Left colon (tissue), 2 donors: ENCODE data around the gene SLC12A8. TPM values are rescaled to one million over a fixed set of nuclear protein-coding genes. Genes with fewer than 3 reads are reported as not detected.

ENCODE experiments used
- ATAC-seq: fragments of 200-7000 bp; cut with Tn5 transposase; one replicate; pipeline ENCODE4 v1.9.1; 2020; ENCODE audit warnings: mild to moderate bottlenecking, moderate library complexity
- DNase-seq, 2 donors: peaks; one replicate each; pipeline ENCODE4 v3.0.0-alpha.2; 2020
- intact Hi-C, 2 donors: fragments of 100-400 bp; cut with DNase I in 1 of 2; cut with micrococcal nuclease in 1 of 2; formaldehyde crosslinking; loops; one replicate each; pipeline versions ENCODE4 v1.11.2 to v1.14.0; 2022; cut with DNase I, micrococcal nuclease
- total RNA-seq, 2 donors: library from RNA; stranded (reverse); fragmentation: NEBNext Ultra II Directional; extraction: Animal tissue kit (Norgen Biotek cat#: 25700); gene quantifications; one replicate each; pipeline ENCODE4 v1.2.1, GENCODE V29; 2021
- donor health status: DM: no; HTN: no; CAD: no.
- donor health status: DM: yes; HTN: yes; CAD: no.

SLC12A8 gene
- total RNA-seq, 2 donors from 2014 or later, result 18.4 to 23.7 TPM

- DNase-seq (no peak), ATAC-seq (no peak)
- intact Hi-C loops, result no loop called here
Measured at GRCh38 chr3:125072749-125073389, 139.7 kb downstream of the SLC12A8 start.

GRCh38 chr3:125072301-125072700 is 140.2 kb downstream of the SLC12A8 start:
- intact Hi-C loops, result no loop called here
- DNase-seq, result no peak
- ATAC-seq, result no peak

GRCh38 chr3:125069968-125070745 is 142.4 kb downstream of the SLC12A8 start:
- ATAC-seq (no peak), DNase-seq (no peak)
- intact Hi-C loops, result no loop called here

GRCh38 chr3:125069452-125069851 is 143.1 kb downstream of the SLC12A8 start:
- intact Hi-C loops, result no loop called here
- DNase-seq, result no peak
- ATAC-seq, result no peak

GRCh38 chr3:125068265-125068664 is 144.3 kb downstream of the SLC12A8 start:
- ATAC-seq (no peak), DNase-seq (no peak)
- intact Hi-C loops, result no loop called here

- ATAC-seq (no peak), DNase-seq (no peak)
- intact Hi-C loops, result no loop called here
Measured at GRCh38 chr3:125067225-125067624, 145.3 kb downstream of the SLC12A8 start.

- intact Hi-C loops, result no loop called here
- no peak for ATAC-seq
- DNase-seq, result no peak
Measured at GRCh38 chr3:125062904-125063618, 149.5 kb downstream of the SLC12A8 start.

- ATAC-seq, result no peak
- no peak for DNase-seq
- intact Hi-C loops, result no loop called here
Measured at GRCh38 chr3:125061646-125062045, 150.9 kb downstream of the SLC12A8 start.

GRCh38 chr3:125061170-125061569 is 151.4 kb downstream of the SLC12A8 start:
- intact Hi-C loops, result no loop called here
- peak; percentile 29 for ATAC-seq
- peak in 1 of 2 donors; percentile 47 for DNase-seq

- no peak for ATAC-seq
- no peak for DNase-seq
- intact Hi-C loops, result no loop called here
Measured at GRCh38 chr3:125059488-125060245, 152.9 kb downstream of the SLC12A8 start.

- intact Hi-C loops, result no loop called here
- DNase-seq (no peak), ATAC-seq (no peak)
Measured at GRCh38 chr3:125058959-125059358, 153.6 kb downstream of the SLC12A8 start.

GRCh38 chr3:125058529-125058928 is 154.0 kb downstream of the SLC12A8 start:
- no peak for DNase-seq
- intact Hi-C loops, result no loop called here
- ATAC-seq, result no peak

- no peak for ATAC-seq
- no peak for DNase-seq
- intact Hi-C loops, result no loop called here
Measured at GRCh38 chr3:125057186-125057850, 155.2 kb downstream of the SLC12A8 start.

GRCh38 chr3:125055913-125056745 is 156.4 kb downstream of the SLC12A8 start, which contains the start of gene HEG1:
HEG1 (minus strand) TSS chr3:125055997; CDS start chr3:125055890, 107 bp downstream.
- intact Hi-C loops, result no loop called here
- peak; percentile 90 for ATAC-seq
- peak; percentile 81 to 84 for DNase-seq

- ATAC-seq, result peak; percentile 9
- peak in 1 of 2 donors; percentile 53 for DNase-seq
- intact Hi-C loops, result no loop called here
Measured at GRCh38 chr3:125055331-125055912, 157.1 kb downstream of the SLC12A8 start.

- intact Hi-C loops, result no loop called here
- ATAC-seq (peak; percentile 48), DNase-seq (peak in 1 of 2 donors; percentile 23)
Measured at GRCh38 chr3:125054449-125055329, 157.9 kb downstream of the SLC12A8 start.
